ENCODE results near the gene MLH1. TPM values are rescaled to one million over a fixed set of nuclear protein-coding genes. Genes with fewer than 3 reads are reported as not detected.
A peak's percentile ranks its signal among the peaks of the same experiment; 100 is the strongest.
"Not testable (repeated sequence)": the region's sequence is repeated elsewhere in the genome, so short reads cannot be mapped to it uniquely, and the experiment has no call there.

The MLH1 gene
- total RNA-seq, 2 experiments from 2014 or later, result 18.9 to 23.8 TPM

DNA sequence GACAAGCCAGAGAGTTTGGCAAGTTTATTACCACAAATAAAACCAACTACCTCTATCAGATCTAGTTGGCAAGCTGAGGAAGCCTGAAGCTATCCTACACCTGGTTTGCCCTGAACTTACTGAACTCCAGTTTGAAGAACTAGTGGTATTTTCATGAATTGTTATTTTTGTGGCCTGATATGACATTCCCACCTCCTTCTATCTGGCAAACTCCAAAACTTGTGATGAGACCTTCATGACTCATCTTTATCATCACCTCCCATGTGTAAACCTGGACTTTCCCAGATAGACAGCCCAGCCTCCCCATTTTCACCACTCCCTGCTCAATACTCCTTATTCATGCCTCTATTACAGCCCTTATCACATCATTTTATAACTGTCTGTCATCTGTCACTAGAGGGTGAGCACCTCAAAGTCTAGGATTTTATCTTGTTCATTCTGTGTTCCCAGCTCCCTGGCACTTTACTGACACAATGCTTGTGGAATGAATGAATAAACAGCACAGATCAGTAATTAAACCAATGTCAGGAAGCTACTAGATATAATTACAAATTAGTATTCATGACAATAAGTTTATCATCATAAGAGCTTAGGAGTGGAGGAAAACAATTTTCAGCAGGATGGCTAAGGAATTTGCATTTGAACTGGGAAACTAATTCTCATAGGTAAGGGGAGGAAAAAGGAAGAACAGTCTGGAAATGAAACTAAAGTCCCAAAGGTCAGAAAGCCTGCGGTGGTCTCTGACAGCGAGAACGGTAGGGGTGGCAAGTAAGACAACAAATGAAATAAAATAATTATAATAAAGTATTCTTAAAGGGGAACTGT, 35.2 kb upstream of the MLH1 start:
- no peak overlapping the region for H3K4me3 ChIP-seq (ENCODE audit: low read length)
- no peak overlapping the region for H3K4me3 Mint-ChIP-seq
- DNase-seq (peak in 2 of 14 experiments; percentile 57 to 66), ATAC-seq (ENCODE audit: poor library complexity) (no peak)
- H3K36me3 ChIP-seq (ENCODE audit: insufficient read depth, low read length), result no peaks in the 10 kb centered on the region
- ChIA-PET CTCF (interaction anchor here (0.6 to 2.9 kb wide), 25 partner anchors 11 to 228 kb away, joined by 3 to 23 read pairs (median 4); partner anchors contain the start of genes EPM2AIP1, MLH1 and TRANK1), POLR2A (interaction anchor here (0.9 to 4.0 kb wide), 12 partner anchors 8 to 100 kb away, joined by 3 to 24 read pairs (median 4); partner anchors contain the start of genes EPM2AIP1, MLH1 and TRANK1)
- H3K9me3 Mint-ChIP-seq, result no peaks in the 10 kb centered on the region
- peak overlapping the region; percentile 10 for H3K27ac Mint-ChIP-seq
- H3K27ac ChIP-seq (ENCODE audit: low read depth in 1 of 2, low read length in 2 of 2), result no peak overlapping the region
- H3K27me3 ChIP-seq (ENCODE audit: control insufficient read depth in 1 of 2, insufficient read depth in 2 of 2, low read length in 2 of 2), result no peaks in the 10 kb centered on the region
- TF ChIP-seq, protein P1, sequence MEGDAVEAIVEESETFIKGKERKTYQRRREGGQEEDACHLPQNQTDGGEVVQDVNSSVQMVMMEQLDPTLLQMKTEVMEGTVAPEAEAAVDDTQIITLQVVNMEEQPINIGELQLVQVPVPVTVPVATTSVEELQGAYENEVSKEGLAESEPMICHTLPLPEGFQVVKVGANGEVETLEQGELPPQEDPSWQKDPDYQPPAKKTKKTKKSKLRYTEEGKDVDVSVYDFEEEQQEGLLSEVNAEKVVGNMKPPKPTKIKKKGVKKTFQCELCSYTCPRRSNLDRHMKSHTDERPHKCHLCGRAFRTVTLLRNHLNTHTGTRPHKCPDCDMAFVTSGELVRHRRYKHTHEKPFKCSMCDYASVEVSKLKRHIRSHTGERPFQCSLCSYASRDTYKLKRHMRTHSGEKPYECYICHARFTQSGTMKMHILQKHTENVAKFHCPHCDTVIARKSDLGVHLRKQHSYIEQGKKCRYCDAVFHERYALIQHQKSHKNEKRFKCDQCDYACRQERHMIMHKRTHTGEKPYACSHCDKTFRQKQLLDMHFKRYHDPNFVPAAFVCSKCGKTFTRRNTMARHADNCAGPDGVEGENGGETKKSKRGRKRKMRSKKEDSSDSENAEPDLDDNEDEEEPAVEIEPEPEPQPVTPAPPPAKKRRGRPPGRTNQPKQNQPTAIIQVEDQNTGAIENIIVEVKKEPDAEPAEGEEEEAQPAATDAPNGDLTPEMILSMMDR (IDR thresholded peaks at IDR 0.05), result no peak
- peaks cover 5% of the 10 kb centered on the region for H3K4me1 Mint-ChIP-seq (ENCODE audit: low read depth)
- H3K9me3 ChIP-seq (ENCODE audit: control insufficient read depth in 1 of 2, insufficient read depth in 1 of 2, low read length in 2 of 2), result no peaks in the 10 kb centered on the region
- H3K27me3 Mint-ChIP-seq, result no peaks in the 10 kb centered on the region
- intact Hi-C loops (cut with DNase I, micrococcal nuclease), result loop anchor here (1.0 to 5.0 kb wide), 9 partner anchors 13 to 229 kb away; partner anchors contain the start of gene TRANK1 (in 1 of the 2)
- H3K4me1 ChIP-seq (ENCODE audit: insufficient read depth, low read length), result peaks cover 5% of the 10 kb centered on the region
- H3K36me3 Mint-ChIP-seq (ENCODE audit: low read depth), result no peaks in the 10 kb centered on the region

DNA sequence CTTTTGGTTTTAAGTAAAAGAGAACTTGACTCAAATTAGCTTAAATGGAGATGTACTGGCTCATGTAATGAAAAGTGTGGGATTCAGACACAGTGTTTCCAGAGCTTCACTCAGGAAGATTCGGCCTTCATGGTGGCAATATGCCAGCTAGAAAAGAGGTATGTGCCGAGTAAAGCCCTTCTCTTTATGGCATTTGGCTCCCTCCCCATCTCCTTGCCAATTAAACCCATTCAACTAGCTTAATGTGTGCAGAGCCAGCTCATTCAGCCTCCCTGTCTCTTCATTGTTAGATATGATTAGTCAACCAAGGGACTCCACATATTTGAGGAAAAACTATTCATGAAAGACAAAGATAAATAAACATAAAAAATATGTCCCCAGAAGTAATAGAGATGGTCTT, 33.5 kb upstream of the MLH1 start:
- POLR2A ChIA-PET, result interaction anchor here (2.5 kb wide), 1 partner anchor 33 kb away, joined by 24 read pairs; the partner anchor contains the start of genes EPM2AIP1 and MLH1
- no peaks in the 10 kb centered on the region for H3K27me3 ChIP-seq (ENCODE audit: control insufficient read depth in 1 of 2, insufficient read depth in 2 of 2, low read length in 2 of 2)
- no peak overlapping the region for H3K27ac ChIP-seq (ENCODE audit: low read depth in 1 of 2, low read length in 2 of 2)
- ATAC-seq (ENCODE audit: poor library complexity) (no peak), DNase-seq (no peak)
- H3K27ac Mint-ChIP-seq, result no peak overlapping the region
- intact Hi-C loops (cut with DNase I, micrococcal nuclease), result loop anchor here (2.0 to 5.0 kb wide), 5 partner anchors 53 to 115 kb away; no protein-coding TSS in a partner anchor
- H3K36me3 ChIP-seq (ENCODE audit: insufficient read depth, low read length), result no peaks in the 10 kb centered on the region
- H3K4me1 Mint-ChIP-seq (ENCODE audit: low read depth), result peaks cover 5% of the 10 kb centered on the region
- TF ChIP-seq, protein P1 (IDR thresholded peaks at IDR 0.05), result no peak
- H3K4me3 Mint-ChIP-seq, result no peak overlapping the region
- no peaks in the 10 kb centered on the region for H3K9me3 Mint-ChIP-seq
- H3K4me3 ChIP-seq (ENCODE audit: low read length), result no peak overlapping the region
- H3K4me1 ChIP-seq (ENCODE audit: insufficient read depth, low read length), result peaks cover 5% of the 10 kb centered on the region
- CTCF ChIA-PET, result interaction anchor here (0.6 to 2.9 kb wide), 5 partner anchors 15 to 92 kb away, joined by 3 to 23 read pairs (median 16); partner anchors contain the start of gene TRANK1
- no peaks in the 10 kb centered on the region for H3K27me3 Mint-ChIP-seq
- no peaks in the 10 kb centered on the region for H3K36me3 Mint-ChIP-seq (ENCODE audit: low read depth)
- H3K9me3 ChIP-seq (ENCODE audit: control insufficient read depth in 1 of 2, insufficient read depth in 1 of 2, low read length in 2 of 2), result no peaks in the 10 kb centered on the region

DNA sequence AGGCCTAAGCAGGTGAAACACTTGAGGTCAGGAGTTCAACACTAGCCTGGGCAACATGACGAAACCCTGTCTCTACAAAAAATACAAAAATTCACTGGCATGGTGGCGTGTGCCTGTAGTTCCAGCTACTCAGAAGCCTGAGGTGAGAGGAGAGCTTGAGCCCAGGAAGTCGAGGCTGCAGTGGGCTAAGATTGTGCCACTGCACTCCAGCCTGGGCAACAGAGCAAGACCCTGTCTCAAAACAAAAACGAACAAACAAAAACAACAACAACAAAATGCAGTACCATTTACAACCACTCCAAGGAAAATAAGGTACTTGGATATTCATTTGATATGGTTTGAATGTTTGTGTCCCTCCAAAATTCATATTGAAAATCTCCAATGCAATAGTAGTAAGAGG, 32.8 kb upstream of the MLH1 start:
- Histone ChIP-seq H3K9me3 (ENCODE audit: control insufficient read depth in 1 of 2, insufficient read depth in 1 of 2, low read length in 2 of 2) (no peaks in the 10 kb centered on the region), H3K36me3 (ENCODE audit: insufficient read depth, low read length) (no peaks in the 10 kb centered on the region), H3K27ac (ENCODE audit: low read depth in 1 of 2, low read length in 2 of 2) (no peak overlapping the region), H3K27me3 (ENCODE audit: control insufficient read depth in 1 of 2, insufficient read depth in 2 of 2, low read length in 2 of 2) (no peaks in the 10 kb centered on the region), H3K4me3 (ENCODE audit: low read length) (no peak overlapping the region), H3K4me1 (ENCODE audit: insufficient read depth, low read length) (peaks cover 5% of the 10 kb centered on the region)
- H3K27me3 Mint-ChIP-seq, result no peaks in the 10 kb centered on the region
- H3K27ac Mint-ChIP-seq, result no peak overlapping the region
- DNase-seq, result no peak
- H3K4me1 Mint-ChIP-seq (ENCODE audit: low read depth), result peaks cover 5% of the 10 kb centered on the region
- ChIA-PET CTCF (interaction anchor here (2.9 kb wide), 1 partner anchor 92 kb away, joined by 23 read pairs; no protein-coding TSS in a partner anchor), POLR2A (no interaction called here)
- intact Hi-C loops (cut with DNase I, micrococcal nuclease), result no loop called here
- no peak overlapping the region for H3K4me3 Mint-ChIP-seq
- H3K9me3 Mint-ChIP-seq, result no peaks in the 10 kb centered on the region
- no peak for ATAC-seq (ENCODE audit: poor library complexity)
- TF ChIP-seq, protein P1 (IDR thresholded peaks at IDR 0.05), result no peak
- no peaks in the 10 kb centered on the region for H3K36me3 Mint-ChIP-seq (ENCODE audit: low read depth)

DNA sequence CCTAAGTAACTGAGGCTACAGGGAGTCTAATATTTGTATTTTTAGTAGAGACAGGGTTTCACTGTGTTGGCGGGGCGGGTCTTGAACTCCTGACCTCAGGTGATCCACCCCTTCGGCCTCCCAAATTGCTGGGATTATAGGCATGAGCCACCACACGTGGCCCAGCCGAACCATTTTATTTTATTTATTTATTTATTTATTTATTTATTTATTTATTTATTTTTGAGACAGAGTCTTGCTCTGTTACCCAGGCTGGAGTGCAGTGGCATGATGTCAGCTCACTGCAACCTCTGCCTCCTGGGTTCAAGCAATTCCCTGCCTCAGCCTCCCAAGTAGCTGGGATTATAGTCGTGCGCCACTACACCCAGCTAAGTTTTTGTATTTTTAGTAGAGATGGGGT, 30.3 kb upstream of the MLH1 start:
- H3K9me3 Mint-ChIP-seq; H3K4me1 ChIP-seq (ENCODE audit: insufficient read depth, low read length); H3K27me3 Mint-ChIP-seq; H3K27ac Mint-ChIP-seq; H3K36me3 Mint-ChIP-seq (ENCODE audit: low read depth); H3K27ac ChIP-seq (ENCODE audit: low read depth in 1 of 2, low read length in 2 of 2); ATAC-seq (ENCODE audit: poor library complexity); H3K9me3 ChIP-seq (ENCODE audit: control insufficient read depth in 1 of 2, insufficient read depth in 1 of 2, low read length in 2 of 2); H3K4me1 Mint-ChIP-seq (ENCODE audit: low read depth); H3K27me3 ChIP-seq (ENCODE audit: control insufficient read depth in 1 of 2, insufficient read depth in 2 of 2, low read length in 2 of 2); H3K4me3 ChIP-seq (ENCODE audit: low read length); DNase-seq; CTCF ChIA-PET; intact Hi-C loops (cut with DNase I, micrococcal nuclease); H3K36me3 ChIP-seq (ENCODE audit: insufficient read depth, low read length); H3K4me3 Mint-ChIP-seq: not testable (repeated sequence)
- POLR2A ChIA-PET, result interaction anchor here (0.7 kb wide), 1 partner anchor 54 kb away, joined by 3 read pairs; no protein-coding TSS in a partner anchor

Measured in CD4-positive, alpha-beta T cell (primary cell).